GM21515 (cell line): ENCODE measurements around the gene MAL.
"Not testable (repeated sequence)": the region's sequence is repeated elsewhere in the genome, so short reads cannot be mapped to it uniquely, and the experiment has no call there.

Experiments used
- ATAC-seq: cut with Tn5 transposase; IDR thresholded peaks from one replicate; pipeline ENCODE4 v1.9.1; 2021; ENCODE audit not compliant: unreplicated experiment

Gene MAL

DNA sequence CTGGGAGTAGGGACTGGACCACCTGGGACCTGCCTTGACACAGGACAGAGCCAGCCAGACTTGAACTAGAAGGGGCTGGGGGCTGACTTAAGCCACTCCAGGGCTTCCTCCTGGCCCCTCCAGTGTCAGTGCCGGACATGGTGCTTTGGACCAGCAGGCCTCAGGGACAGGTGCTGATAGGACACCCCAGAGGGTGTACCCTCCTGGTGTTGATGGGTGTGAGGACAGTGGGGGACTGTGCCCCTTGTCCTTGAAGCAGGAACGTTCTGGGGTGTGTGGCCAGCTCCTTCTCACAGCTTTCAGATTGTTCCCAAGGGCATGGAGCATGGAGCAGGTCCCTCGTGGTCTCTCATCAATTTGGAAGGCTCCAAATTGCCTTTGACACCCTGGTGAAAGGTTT is 6.8 kb downstream of the MAL start:
- no peak for ATAC-seq

- ATAC-seq = no peak
These were observed 7.5 kb downstream of the MAL start for GRCh38 chr2:95032868-95033603.

DNA sequence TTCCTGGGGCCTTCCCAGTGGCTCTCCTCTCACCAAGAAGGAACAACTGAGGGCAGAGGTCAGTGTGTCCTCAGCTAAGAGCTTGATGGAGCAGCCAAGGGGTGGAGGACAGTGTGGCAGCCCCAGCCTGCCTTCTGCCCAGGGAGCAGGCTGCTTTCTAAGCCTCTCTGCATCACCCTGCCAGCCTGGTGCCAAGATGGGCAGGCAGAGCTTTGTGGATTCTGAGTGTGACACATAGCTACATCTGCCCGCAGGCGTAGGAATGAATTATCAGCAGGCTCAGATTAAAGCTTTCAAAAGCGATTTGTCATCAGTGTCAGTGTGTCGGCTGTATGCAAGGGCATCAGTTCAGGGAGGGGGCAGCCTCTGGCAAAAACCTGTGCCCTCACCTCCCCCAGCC is 8.7 kb downstream of the MAL start:
- ATAC-seq = no peak

- ATAC-seq = no peak
These were observed 9.3 kb downstream of the MAL start for GRCh38 chr2:95034818-95035217.

- ATAC-seq = no peak
These were observed 11.3 kb downstream of the MAL start for GRCh38 chr2:95036596-95037383.

- ATAC-seq = no peak
These were observed 11.9 kb downstream of the MAL start for GRCh38 chr2:95037384-95037839.

- not testable (repeated sequence) for ATAC-seq
These were observed 12.5 kb downstream of the MAL start for GRCh38 chr2:95037841-95038585.

GRCh38 chr2:95038635-95039298 is 13.3 kb downstream of the MAL start:
- ATAC-seq = no peak

GRCh38 chr2:95039363-95039762 is 13.9 kb downstream of the MAL start:
- ATAC-seq = no peak

DNA sequence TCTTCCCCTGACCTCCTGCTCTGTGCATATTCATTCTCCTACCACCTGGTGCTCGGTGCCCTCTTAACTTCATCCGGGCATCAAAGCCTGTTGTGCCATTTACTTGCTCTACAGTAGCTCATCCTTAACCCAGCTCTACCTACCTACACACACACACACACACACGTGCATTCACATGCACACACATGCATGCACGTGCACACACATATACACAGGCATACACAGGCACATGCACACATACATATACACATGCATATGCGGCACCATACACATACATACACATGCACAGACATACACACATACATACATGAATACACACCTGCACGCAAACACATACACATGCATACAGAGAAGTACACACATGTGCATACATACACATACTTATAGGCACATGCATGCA is 14.5 kb downstream of the MAL start:
- ATAC-seq = no peak

DNA sequence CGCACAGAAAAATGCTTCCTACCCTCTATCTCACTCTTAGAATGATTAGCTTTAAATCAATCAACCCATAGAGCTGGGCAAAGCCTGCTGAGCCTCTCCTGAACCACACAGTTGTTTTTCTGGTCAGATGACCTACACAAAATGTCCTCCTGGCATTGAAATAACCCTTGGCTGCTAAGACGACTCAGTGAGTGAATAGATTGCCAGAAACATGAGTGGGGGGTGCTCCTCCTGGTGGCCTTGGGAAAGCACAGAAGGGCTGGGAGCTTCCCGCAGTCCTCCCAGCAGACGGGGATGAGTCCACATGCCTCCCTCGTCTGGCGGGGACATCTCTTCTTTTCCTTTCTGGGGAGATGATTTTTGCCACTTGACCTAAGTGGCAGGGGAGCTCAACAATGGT is 14.9 kb downstream of the MAL start:
- ATAC-seq = no peak

DNA sequence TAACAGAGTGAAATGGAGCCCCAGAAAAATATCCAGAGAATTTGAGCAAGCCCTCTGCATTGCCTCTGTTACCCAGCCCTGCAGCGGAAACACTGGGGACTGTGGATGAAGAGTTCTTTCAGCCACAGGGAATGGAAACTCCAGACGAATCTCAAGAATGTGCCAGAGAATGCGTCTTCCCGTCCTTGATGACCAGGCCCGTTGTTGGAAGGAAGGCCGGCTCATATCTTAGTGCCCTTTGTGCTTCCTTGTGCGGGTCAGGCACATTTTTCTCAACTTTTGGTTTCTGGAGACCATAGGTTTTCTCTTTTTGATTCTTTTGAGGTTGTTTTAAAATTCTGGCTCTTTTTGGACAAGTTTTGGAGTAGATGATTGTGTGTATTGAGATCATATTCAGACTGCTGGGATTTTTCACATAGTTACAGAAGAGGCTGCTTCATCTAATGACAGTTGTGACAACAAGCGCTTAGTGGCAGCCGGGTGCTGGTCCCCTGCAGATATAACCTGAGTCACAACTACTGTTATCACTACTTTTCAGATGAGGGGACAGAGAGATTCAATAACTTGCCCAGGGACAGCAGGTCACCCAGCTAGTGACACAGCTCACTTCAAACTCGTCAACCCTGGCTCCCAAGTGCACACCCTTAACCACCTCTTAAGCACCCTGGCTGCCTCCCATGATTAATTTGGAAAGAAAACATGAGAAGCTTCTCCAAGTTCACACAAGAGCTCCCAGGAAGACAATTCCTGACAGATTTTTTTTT is 15.7 kb downstream of the MAL start:
- ATAC-seq = no peak

DNA sequence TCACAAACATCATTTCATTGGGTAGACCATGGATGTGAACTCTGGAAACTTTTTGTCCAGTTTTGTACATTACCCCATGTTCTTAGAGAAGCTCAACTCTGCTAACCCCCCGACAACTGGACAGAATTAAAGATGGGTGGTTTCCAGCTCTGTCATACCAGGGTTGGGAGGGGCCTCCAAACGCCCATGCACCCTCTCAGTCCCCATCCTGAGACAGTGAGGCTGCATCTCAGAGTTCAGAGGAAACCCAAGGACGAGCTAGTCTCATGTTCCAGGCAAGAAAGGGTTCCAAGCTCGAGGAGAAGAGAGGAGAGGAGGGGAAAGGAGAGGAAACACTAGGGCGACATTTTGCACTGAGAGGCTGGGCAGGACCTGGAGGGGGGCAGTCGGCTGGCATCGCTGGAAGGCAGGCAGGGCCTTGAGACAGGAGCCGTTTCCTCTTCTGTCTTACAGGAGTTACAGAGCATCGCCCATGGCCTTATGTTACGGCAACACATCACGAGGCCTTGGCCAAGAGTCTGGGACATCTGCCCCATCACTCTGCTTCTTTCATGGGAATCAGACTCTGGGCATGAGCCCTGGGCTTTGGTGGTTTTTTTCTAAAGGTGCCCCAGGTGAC is 16.4 kb downstream of the MAL start:
- ATAC-seq = no peak

DNA sequence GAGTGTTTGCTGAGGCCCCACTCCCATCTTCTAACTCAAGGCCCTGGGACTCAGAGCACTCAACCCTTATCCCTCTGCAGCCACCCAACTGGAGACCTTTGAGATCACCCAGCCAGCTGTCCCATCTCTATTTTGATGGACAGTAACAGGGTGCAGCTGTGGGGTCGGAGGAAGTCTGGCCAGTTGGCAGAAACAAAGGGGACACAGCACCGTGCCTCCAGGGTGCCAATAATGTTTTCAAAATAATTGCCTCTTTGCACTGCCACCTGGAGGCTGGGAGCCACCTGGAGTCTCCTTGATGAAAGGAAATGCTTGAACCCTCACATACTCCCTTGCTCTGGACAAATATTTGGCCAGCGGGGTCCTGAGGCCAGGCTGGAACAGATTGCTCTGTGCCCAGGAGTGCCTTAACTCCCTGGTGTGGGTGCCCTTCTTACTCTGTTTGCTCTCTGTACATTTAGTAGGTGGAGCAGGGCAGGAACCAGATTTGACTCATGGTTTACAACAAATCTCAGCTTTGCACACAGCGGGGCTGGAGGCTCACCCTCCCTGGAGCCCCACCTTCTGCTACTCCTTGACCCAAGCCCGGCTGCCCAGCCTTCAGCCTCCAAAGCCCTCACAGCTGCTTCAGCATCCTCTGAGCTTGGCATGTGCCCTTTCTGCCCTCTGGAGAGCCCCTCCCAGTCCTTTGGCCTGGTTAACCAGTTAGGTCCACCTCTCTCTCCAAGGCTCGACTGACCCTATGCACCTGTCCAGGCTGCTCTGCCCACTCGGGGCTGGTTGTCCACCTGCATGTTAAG is 17.2 kb downstream of the MAL start:
- no peak for ATAC-seq

- ATAC-seq = no peak
These were observed 18.0 kb downstream of the MAL start for GRCh38 chr2:95043300-95044093.

DNA sequence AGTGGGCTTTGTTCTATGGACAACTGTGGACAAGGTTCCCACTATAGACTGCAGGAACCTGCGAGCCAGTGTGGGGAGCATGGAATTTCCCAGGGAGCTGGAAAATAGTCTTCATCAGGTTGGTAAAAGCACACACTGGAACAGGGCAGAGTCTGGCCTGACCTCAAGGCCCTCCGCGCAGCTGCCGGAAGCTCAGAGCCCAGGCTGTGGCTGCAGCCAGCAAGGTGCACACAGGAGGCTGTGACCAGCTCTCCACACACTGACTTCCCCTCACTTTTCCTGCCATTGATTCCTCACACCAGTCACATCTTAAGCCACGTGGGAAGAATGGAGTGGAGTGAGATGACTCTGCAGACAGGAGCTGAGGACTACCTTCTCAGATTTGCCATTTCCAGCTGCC is 19.1 kb downstream of the MAL start:
- no peak for ATAC-seq

- ATAC-seq = no peak
These were observed 21.0 kb downstream of the MAL start for GRCh38 chr2:95046371-95047112.
